Epidermal melanocyte (primary cell): ENCODE measurements around the gene ATP11B.

ENCODE experiments used
- DNase-seq: peaks from one replicate; pipeline ENCODE4 v3.0.0; 2011; ENCODE audit warnings: low spot score; ENCODE audit not compliant: insufficient read length

ATP11B gene

GRCh38 chr3:182792901-182793662, at the start of gene ATP11B:
TSS of gene ATP11B (plus strand) at chr3:182793504. CDS start at chr3:182793760, 256 bp downstream.
- peak; percentile 39 for DNase-seq

- DNase-seq = no peak
These were observed 46.3 kb upstream of the ATP11B start for GRCh38 chr3:182746959-182747358.

- DNase-seq = no peak
These were observed 38.0 kb upstream of the ATP11B start for GRCh38 chr3:182755308-182755707.

- no peak for DNase-seq
These were observed 37.6 kb upstream of the ATP11B start for GRCh38 chr3:182755712-182756111.

- no peak for DNase-seq
These were observed 32.6 kb upstream of the ATP11B start for GRCh38 chr3:182760576-182761164.

- no peak for DNase-seq
These were observed 29.4 kb upstream of the ATP11B start for GRCh38 chr3:182763896-182764295.

GRCh38 chr3:182765287-182765686, 28.0 kb upstream of the ATP11B start:
- DNase-seq = no peak

GRCh38 chr3:182766099-182766498, 27.2 kb upstream of the ATP11B start:
- DNase-seq = no peak

- no peak for DNase-seq
These were observed 24.9 kb upstream of the ATP11B start for GRCh38 chr3:182768413-182768812.

GRCh38 chr3:182769673-182770072, 23.6 kb upstream of the ATP11B start:
- DNase-seq = no peak

GRCh38 chr3:182782149-182782548, 11.2 kb upstream of the ATP11B start:
- no peak for DNase-seq

- no peak for DNase-seq
These were observed 10.2 kb upstream of the ATP11B start for GRCh38 chr3:182783106-182783505.

GRCh38 chr3:182784542-182784941, 8.8 kb upstream of the ATP11B start:
- no peak for DNase-seq

- no peak for DNase-seq
These were observed 8.2 kb upstream of the ATP11B start for GRCh38 chr3:182785142-182785541.

GRCh38 chr3:182785756-182786155, 7.5 kb upstream of the ATP11B start:
- DNase-seq = no peak

- DNase-seq = no peak
These were observed 6.6 kb upstream of the ATP11B start for GRCh38 chr3:182786564-182787196.

GRCh38 chr3:182787302-182788036, 5.8 kb upstream of the ATP11B start:
- DNase-seq = no peak

GRCh38 chr3:182789371-182789770, 3.9 kb upstream of the ATP11B start:
- DNase-seq = no peak

- DNase-seq = no peak
These were observed 2.7 kb upstream of the ATP11B start for GRCh38 chr3:182790612-182791011.

GRCh38 chr3:182793663-182794454, 555 bp downstream of the ATP11B start:
- DNase-seq = no peak
